GM12892 (cell line): ENCODE measurements around the gene C16orf78.
A peak's percentile ranks its signal among the peaks of the same experiment; 100 is the strongest.
"Not testable (repeated sequence)": the region's sequence is repeated elsewhere in the genome, so short reads cannot be mapped to it uniquely, and the experiment has no call there.

ENCODE experiments used
- DNase-seq: peaks from one replicate; pipeline ENCODE4 v3.0.0; 2011; ENCODE audit not compliant: insufficient read length
- FAIRE-seq: peaks from 2 replicates; lab custom pipeline; 2011; peaks lifted over from hg19 to GRCh38; lab: Jason Lieb, UNC
- POLR2A ChIP-seq: IDR thresholded peaks from 2 replicates; pipeline ENCODE4 v1.6.1; 2011; ENCODE audit warnings: low read depth, low read length, control low read depth
- POLR2AphosphoS5 ChIP-seq: IDR thresholded peaks from 2 replicates; pipeline ENCODE4 v1.6.1; 2011; ENCODE audit warnings: low read depth, low read length, control low read depth
- TAF1 ChIP-seq: IDR thresholded peaks from 2 replicates; pipeline ENCODE4 v1.6.1; 2011; ENCODE audit warnings: low read depth, mild to moderate bottlenecking, control low read depth, low read length, borderline replicate concordance

The C16orf78 gene

DNA sequence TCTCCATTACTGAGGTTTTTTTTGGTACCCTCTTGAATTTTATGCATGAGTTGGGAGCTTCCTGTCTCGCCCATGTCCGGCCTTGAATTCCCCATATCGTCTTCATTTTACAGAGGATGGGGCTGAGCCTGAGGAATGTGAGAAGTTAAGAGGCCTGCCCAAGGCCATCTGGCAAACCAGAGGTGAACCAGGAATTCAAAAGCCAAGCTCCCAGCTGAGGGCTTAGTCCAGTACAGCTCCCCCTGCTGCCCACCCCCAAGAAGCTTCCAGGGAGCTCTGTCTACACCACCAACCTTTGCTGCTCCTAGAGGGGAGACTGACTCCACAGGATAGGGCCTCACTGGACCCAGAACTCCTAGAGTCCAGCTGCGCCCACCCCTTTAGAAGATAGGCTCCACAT, 20.7 kb upstream of the C16orf78 start:
- TF ChIP-seq POLR2AphosphoS5 (no peak), TAF1 (no peak), POLR2A (no peak)
- no peak for FAIRE-seq
- DNase-seq, result no peak

DNA sequence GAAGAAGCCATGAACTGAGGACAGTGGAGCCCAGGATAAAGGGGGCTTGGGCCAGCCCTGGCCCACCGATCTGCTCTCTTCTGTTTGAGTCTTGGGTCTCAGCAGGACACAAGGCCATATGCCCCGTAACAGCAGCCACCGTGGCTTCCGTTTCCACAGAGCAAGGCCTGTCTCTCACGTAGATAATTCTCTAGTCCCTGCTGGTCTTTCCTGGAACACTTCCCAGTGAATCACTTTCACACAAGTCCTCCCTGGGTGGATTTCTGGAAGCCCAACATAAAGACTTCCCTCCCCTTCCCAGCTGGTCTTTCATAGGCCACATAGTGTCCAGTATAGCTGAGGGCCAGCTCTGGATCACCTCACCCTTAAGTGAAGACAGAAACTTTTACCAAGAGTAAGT, 19.9 kb upstream of the C16orf78 start:
- TF ChIP-seq POLR2A (no peak), POLR2AphosphoS5 (no peak)
- no peak for FAIRE-seq
- DNase-seq, result no peak

DNA sequence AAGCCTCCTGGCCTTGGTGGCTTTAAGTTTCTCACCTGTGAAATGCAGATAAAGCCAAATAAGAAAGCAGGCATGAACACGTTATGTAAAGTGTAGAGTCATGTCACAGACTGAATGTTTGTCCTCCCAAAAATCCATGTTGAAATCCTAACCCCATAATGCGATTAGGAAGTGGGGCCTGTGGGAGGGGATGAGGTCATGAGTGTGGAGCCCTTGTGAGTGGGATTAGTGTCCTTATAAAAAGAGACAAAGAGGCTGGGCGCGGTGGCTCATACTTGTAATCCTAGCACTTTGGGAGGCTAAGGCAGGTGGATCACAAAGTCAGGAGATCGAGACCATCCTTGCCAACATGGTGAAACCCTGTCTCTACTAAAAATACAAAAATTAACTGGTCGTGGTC, 19.5 kb upstream of the C16orf78 start:
- FAIRE-seq, result no peak
- no peak for TF ChIP-seq TAF1
- DNase-seq, result no peak

DNA sequence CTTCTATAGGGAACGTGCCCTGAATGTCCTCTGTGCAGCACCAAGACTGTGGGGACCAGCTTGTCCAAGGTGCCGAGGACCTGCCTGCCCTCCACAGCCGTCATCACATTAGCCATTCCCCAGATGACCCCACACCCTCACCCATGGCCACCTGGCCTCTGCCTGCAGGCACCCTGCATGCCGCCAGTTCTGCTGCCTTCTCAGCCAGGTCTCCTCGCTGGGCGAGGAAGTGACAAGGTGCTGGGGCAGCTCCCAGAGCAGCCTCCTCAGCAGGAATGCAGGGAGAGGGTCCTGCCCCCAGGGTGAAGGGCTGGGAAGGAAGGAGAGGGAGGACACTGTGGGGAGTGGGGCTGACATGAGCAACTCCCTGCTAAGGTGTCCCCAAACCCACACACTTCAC, 18.6 kb upstream of the C16orf78 start:
- FAIRE-seq (no peak), DNase-seq (no peak)
- TF ChIP-seq TAF1, result no peak

DNA sequence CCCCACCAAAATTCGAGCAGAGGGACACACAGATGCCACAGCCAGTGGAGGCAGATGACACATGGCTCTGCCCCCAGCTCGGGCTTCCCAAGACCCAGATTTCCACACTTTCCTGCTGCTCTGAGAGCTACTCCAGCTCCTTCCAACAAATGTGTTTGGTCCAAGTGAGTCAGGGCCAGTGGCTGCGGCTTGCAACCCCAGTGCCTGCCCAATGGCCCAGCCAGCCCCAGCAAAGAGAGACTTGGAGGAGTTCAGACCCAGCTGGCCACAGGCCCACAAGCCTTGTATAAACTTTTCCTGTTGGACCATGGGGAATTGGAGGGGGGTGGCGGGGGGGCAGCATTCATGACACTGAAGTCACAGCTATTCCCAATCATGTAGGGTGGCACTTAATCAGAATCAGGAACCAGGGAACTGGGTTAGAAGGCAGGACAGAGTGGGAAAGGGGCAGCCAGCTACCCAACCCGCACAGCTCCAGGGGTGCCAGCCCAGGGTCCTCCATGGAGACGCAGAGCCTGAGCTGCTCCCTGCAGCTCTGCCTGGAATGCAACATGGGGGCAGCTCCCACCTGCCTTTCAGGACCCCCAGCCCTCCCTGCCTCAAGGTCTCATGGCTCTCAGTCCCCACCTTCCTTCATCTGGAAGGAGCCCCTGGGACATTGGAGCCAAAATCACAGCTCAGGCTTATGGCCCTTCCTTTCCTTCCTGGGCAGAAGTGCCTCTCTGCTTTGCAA, 17.5 kb upstream of the C16orf78 start:
- DNase-seq (no peak), FAIRE-seq (no peak)
- TF ChIP-seq POLR2A (no peak), POLR2AphosphoS5 (no peak), TAF1 (no peak)

DNA sequence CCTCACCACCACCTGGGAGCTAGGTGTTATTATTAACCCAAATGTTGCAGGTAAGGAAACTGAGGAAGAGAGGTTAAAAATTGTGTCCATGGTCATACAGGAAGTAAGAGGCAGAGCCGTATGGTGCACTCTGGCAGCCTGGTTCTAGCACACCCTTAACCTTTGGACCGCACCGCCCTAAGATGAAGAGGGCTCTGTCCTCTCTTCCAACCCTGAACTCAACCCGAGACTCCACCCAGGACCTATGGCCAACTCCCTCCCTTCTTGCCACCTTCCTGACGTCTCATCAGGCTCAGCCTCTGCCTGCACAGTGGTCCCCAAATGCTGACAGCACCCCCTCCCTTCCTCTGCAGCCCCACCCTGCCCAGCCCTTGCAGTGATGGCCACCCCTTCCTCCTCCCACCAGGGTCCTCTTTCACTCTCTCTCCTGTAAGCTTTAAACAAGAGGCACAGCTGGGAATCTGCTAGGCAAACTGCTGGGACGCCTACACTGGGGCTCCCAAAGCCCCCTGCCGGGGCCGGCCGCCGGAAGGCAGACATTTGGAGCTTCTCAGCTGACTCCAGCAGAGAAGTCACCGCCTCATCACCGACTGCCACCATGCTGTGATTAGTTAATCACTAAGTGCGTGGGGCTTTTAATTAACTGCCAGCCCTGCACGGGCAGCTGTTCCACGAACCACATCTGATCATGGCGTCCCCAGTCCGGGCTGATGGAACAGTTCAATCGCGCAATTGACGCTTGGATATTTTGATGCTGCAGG, 16.7 kb upstream of the C16orf78 start:
- no peak for FAIRE-seq
- no peak for DNase-seq
- TF ChIP-seq POLR2A (no peak), TAF1 (no peak), POLR2AphosphoS5 (no peak)

DNA sequence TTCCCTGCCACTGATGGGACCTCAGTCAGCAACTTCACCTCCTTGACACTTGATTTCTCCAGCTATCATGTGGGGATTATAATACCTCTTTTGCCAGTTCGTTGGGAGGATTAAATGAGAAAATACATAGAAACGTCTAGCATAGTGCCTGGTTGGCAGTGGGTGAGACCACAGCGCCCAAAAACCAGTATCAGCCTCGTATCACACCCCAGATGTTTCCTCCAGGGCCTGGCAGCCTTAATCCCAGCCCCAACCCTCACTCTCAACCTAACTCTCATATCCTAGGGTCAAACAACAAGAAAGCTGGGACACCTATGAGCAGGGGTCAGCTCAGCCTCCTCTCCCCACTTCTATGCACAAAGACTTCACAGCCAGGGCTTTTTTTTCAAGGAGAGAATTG, 14.0 kb upstream of the C16orf78 start:
- FAIRE-seq, result no peak
- TF ChIP-seq TAF1 (no peak), POLR2A (no peak), POLR2AphosphoS5 (no peak)
- no peak for DNase-seq

DNA sequence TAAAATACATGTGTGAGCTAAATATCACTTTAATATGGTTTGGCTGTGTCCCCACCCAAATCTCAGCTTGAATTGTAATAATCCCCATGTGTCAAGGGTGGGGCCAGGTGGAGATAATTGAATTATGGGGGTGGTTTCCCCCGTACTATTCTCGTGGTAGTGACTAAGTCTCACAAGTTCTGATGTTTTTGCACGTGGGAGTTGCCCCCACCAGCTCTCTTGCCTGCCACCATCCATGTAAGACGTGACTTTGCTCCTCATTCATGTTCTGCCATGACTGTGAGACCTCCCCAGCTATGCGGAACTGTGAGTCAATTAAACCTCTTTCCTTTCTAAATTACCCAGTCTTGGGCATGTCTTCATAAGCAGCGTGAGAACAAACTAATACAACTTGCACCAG, 11.9 kb upstream of the C16orf78 start:
- not testable (repeated sequence) for FAIRE-seq

DNA sequence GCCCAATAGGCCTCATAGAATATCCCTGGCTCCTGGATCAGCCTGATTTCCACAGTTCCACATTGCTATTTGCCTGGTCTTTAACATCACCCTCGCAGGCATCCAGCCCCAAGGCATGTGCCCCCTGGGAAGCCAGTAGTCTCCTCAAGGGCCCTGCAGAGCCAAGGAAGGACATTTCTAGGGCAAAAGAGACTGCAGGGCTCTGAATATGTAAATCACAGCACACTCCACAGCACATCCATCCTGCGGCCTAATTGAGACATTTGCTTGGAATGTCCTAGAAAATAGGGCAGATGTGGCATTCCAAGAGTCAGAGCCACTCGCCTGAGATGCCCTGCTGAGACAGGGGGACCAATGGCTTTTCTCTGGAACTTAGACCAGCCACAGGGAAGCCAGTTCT, 11.4 kb upstream of the C16orf78 start:
- DNase-seq (no peak), FAIRE-seq (no peak)
- TF ChIP-seq POLR2A (no peak), POLR2AphosphoS5 (no peak), TAF1 (no peak)

More for the DNA sequence above, 11.9 kb upstream of the C16orf78 start:
- DNase-seq, result not testable (repeated sequence)

DNA sequence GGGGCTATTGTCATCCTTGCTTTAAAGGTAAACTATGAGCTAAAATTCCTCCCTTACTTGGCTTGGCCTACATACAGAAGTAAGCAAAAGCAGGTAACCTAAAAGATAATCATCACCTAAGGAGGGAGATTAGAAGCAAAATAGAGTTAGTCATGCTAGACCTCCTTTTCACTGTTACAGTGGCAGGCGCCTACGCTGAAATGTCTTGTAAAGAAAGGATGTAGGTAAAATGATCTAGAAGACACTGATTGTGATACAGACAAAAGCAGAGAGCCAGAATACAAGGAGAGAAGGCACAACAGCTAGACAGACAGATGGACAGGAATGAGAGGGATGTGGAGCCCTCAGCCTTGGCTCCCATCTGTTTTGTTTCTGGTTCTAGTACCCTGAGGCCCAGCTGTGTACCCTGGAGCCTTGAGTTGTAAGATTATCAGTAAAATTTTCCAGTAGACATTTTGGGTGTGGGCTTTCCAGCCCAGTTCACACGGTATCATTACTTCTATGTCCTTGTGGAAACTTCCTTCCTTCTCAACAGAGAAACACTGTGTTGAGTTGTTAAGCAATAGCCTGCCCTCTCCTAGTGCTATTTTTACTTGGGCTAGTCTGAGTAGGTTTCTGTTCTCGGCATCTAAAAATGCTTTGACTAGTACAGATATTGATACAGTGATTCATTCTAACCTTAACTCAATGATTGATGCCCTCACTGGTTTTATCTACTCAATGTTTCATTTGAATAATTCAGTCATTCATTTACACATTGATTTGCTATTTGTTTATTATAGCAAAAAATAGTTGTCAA, 7.7 kb upstream of the C16orf78 start:
- DNase-seq (no peak), FAIRE-seq (peak; percentile 84)
- no peak for TF ChIP-seq POLR2A
- TF ChIP-seq POLR2AphosphoS5, result no peak
- no peak for TF ChIP-seq TAF1

DNA sequence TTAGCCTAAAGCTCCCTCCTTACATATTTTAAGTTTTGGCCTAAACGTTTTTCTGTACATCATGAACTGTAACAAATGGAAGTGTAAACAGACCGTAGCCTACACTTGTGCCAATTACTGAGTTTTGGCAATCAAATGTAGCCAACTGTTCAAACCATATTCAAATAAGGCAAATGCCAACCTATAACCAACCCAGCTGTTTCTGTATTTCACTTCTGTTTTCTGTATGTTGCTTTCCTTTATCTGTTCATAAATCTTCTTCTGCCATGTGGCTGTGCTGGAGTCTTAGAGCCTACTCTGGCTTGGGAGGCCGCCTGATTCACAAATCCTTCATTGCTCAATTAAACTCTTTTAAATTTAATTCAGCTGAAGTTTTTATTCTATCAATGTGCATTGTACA, 6.9 kb upstream of the C16orf78 start:
- TF ChIP-seq POLR2A, result no peak
- FAIRE-seq, result peak; percentile 75
- no peak for DNase-seq
